KOPT-K1 (cell line): ENCODE results near the gene RTP1.
"Not testable (repeated sequence)": the region's sequence is repeated elsewhere in the genome, so short reads cannot be mapped to it uniquely, and the experiment has no call there.

ENCODE experiments used
- H3K27ac ChIP-seq: fragments of 200-600 bp; sonication (generic); 2 replicates; pipeline ENCODE4 v1.5.1; 2016; ENCODE audit warnings: antibody characterized with exemption, mild to moderate bottlenecking, low read depth, low read length; ENCODE audit not compliant: poor library complexity, severe bottlenecking
- H3K36me3 ChIP-seq: fragments of 200-600 bp; sonication (generic); 2 replicates; pipeline ENCODE4 v1.5.1; 2017; ENCODE audit warnings: antibody characterized with exemption, mild to moderate bottlenecking, low read length, moderate library complexity; ENCODE audit not compliant: insufficient read depth
- H3K9me3 ChIP-seq: fragments of 200-600 bp; sonication (generic); 2 replicates; pipeline ENCODE4 v1.5.1; 2017; ENCODE audit warnings: antibody characterized with exemption, low read length, mild to moderate bottlenecking; ENCODE audit not compliant: insufficient read depth, poor library complexity, severe bottlenecking

The RTP1 gene

DNA sequence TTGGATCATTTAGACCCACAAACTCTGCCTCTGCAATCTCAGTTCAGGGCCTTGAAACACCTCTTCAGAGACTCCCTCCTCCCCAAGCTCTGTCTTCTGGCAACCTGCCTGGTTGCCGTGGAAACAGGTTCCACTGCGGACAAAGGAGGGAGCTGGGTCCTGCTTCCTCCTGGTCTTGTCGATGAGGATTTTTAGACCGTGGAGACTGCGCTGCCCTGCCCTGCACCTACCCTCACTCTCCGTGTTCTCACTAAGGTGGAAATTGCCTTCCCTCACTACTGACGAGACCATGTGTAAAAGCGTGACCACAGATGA, at the start of gene RTP1:
RTP1 (plus strand) TSS at position 152 of the 315 bp plus-strand sequence; CDS start at position 182, 30 bp downstream.
- Histone ChIP-seq H3K9me3 (no peaks in the 10 kb centered on the region), H3K27ac (no peak within 1 kb of the TSS), H3K36me3 (no peaks in the 10 kb centered on the region)

DNA sequence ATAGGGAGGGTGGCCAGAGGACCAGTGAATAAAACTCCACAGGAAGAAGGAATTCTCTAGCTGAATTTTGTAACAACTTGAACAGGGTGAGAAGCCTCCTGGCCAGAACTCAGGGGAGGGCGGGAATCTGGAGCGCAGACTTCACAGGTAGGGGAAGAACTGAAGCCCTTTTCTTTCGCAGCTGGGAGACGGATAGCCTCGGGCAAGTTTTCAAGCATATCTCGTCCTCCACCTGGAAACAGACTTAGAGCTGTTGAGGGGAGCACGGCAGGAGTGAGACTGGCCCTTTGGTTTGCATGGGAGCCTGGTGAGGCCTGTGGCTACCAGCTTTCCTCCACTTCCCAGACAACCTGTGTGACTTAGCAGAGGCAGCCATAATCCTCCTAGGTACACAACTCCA, 47.1 kb upstream of the RTP1 start:
- Histone ChIP-seq H3K9me3 (peaks cover 22% of the 10 kb centered on the region), H3K27ac (no peak overlapping the region), H3K36me3 (no peaks in the 10 kb centered on the region)

- no peak overlapping the region for H3K27ac ChIP-seq
- H3K36me3 ChIP-seq = no peaks in the 10 kb centered on the region
- H3K9me3 ChIP-seq = peaks cover 18% of the 10 kb centered on the region
Measured at GRCh38 chr3:187150599-187150998, 46.7 kb upstream of the RTP1 start.

DNA sequence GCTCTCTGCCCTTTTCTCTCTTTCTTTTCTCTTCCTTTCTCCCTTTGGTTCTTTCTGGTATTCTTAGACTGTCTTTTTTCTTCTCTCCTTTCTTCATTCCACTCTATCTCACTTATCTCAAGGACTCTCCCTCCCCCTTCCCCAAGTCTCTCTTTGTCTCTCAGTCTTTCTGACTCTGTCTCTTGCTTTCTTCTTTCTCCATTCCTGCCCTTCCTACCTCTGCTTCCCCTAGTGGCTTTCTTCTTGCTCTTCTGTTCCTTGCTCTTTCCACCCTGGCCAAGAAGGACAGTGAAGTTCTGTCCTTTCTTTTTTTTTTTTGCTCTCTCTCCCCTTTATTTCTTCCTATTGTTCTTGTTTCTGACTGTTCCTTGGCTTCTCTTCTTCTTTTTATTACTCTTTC, 35.7 kb upstream of the RTP1 start:
- peaks cover 12% of the 10 kb centered on the region for H3K9me3 ChIP-seq
- no peaks in the 10 kb centered on the region for H3K36me3 ChIP-seq
- H3K27ac ChIP-seq = no peak overlapping the region

GRCh38 chr3:187162265-187162953, 34.9 kb upstream of the RTP1 start:
- Histone ChIP-seq H3K9me3 (peaks cover 12% of the 10 kb centered on the region), H3K27ac (no peak overlapping the region), H3K36me3 (no peaks in the 10 kb centered on the region)

- Histone ChIP-seq H3K27ac (no peak overlapping the region), H3K9me3 (no peaks in the 10 kb centered on the region), H3K36me3 (no peaks in the 10 kb centered on the region)
Measured at GRCh38 chr3:187165144-187165543, 32.1 kb upstream of the RTP1 start.

GRCh38 chr3:187166750-187167149, 30.5 kb upstream of the RTP1 start:
- Histone ChIP-seq H3K36me3 (no peaks in the 10 kb centered on the region), H3K27ac (no peak overlapping the region), H3K9me3 (no peaks in the 10 kb centered on the region)

DNA sequence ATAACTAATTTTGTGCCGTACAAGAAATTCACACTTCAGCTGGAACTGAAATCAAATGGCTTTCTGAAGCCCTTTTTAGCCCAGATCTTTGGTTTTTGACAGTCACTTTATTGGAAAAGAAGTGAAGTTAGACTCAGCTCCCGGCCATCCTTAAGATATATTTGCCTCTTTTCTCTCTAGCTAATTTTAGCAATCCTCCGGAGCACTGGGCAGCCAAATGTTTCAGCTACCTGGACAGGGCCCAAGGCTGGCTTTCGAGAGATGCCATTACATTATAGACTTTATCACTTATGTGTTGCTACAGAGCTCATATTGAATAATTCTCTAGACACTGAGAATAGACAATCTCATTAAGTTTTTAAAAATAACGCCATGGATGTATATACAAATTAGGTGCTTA, 29.5 kb upstream of the RTP1 start:
- no peaks in the 10 kb centered on the region for H3K36me3 ChIP-seq
- H3K27ac ChIP-seq = no peak overlapping the region

DNA sequence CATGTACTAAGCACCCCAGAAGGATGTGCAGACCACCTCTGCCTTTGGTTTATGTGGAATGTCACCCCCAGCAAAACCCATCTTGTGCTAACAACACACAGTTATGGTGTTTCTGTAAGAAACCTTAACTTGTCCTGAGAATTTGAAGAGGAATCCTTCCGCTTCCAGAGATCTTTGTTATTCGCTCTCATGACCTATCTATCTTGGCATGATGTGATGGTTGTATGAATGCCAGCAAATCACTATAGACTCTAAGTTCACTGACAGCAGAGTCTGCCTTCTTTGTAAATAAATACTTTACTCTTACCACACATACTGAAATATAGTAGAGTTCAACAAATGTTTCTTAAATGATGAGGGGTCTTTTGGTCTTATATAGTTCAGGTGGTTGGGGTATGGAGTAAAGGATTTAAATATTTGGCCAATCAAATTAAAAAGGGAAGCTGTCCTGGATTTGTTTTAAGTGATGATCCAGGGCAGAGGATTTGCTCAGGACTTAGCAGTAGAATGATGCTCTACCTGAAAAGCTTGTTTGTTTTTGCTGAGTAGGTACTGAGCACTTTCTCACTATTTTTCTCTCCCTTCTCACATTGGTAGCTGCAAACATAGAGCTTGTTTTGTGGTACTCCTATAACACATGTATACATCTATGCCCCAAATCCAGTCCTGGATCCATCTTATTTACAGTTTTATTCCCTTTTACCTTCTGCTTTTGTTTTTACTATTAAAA, 27.9 kb upstream of the RTP1 start:
- Histone ChIP-seq H3K9me3 (no peaks in the 10 kb centered on the region), H3K36me3 (no peaks in the 10 kb centered on the region), H3K27ac (no peak overlapping the region)

More for the DNA sequence above, 29.5 kb upstream of the RTP1 start:
- H3K9me3 ChIP-seq = no peaks in the 10 kb centered on the region

- not testable (repeated sequence) for H3K27ac ChIP-seq, H3K36me3 ChIP-seq, H3K9me3 ChIP-seq
Measured at GRCh38 chr3:187170911-187171310, 26.4 kb upstream of the RTP1 start.

- Histone ChIP-seq H3K27ac (no peak overlapping the region), H3K9me3 (no peaks in the 10 kb centered on the region), H3K36me3 (no peaks in the 10 kb centered on the region)
Measured at GRCh38 chr3:187172929-187173328, 24.4 kb upstream of the RTP1 start.

GRCh38 chr3:187181454-187182170, 15.7 kb upstream of the RTP1 start:
- Histone ChIP-seq H3K36me3 (no peaks in the 10 kb centered on the region), H3K9me3 (no peaks in the 10 kb centered on the region), H3K27ac (no peak overlapping the region)

DNA sequence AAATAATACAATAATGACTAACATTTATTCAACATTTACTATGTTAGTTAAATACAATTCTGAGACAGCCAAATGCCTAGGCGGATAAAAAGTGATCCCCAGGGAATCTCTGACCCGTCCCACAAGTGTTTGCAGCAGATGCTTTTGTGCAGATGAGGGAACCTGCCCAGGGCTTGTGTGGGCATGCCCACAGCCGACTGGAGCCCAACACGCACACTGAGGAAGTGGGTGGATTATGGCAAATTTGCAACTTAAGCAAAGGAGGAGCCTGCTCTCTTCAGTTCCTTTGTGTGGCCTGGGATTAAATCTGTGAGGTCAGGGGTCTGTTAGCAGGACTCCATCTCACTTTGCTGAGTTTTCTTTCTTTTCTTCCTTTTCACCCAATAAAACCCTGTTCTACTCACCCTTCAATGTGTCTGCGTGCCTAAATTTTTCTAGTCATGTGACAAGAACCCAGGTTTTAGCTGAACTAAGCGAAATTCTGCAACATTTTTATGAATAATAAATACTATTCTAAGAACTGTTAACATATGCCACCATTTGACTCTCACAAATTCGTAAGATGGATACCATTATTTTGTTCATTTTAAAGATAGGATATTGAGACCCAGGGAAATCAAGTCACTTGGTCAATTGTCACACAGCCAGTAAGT, 13.9 kb upstream of the RTP1 start:
- no peak overlapping the region for H3K27ac ChIP-seq
- H3K36me3 ChIP-seq = no peaks in the 10 kb centered on the region
- H3K9me3 ChIP-seq = no peaks in the 10 kb centered on the region

- Histone ChIP-seq H3K36me3 (no peaks in the 10 kb centered on the region), H3K27ac (no peak overlapping the region), H3K9me3 (no peaks in the 10 kb centered on the region)
Measured at GRCh38 chr3:187183903-187184302, 13.4 kb upstream of the RTP1 start.

DNA sequence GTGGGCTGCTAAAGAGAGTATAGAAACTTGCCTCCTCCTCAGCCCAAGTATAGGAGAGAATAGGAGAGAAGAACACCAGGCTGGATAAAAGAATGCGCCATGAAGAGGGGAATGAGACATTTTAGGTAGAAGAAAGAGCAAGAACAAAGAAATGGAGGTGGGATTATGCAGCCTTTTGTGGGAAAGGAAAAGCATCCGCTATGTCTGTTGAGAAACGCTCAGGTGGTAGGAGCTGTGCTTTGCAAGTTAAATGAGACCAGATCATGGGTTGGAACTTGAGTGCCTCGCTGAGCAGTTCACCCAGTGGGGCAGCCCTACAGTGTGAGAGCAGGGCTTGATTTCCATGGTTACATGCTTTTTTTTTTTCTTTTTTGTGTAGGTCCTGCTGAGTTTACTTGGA, 11.5 kb upstream of the RTP1 start:
- Histone ChIP-seq H3K9me3 (no peaks in the 10 kb centered on the region), H3K27ac (no peak overlapping the region), H3K36me3 (no peaks in the 10 kb centered on the region)
